ENCODE results near the gene CACNB1.
A peak's percentile ranks its signal among the peaks of the same experiment; 100 is the strongest.

CACNB1 gene

DNA sequence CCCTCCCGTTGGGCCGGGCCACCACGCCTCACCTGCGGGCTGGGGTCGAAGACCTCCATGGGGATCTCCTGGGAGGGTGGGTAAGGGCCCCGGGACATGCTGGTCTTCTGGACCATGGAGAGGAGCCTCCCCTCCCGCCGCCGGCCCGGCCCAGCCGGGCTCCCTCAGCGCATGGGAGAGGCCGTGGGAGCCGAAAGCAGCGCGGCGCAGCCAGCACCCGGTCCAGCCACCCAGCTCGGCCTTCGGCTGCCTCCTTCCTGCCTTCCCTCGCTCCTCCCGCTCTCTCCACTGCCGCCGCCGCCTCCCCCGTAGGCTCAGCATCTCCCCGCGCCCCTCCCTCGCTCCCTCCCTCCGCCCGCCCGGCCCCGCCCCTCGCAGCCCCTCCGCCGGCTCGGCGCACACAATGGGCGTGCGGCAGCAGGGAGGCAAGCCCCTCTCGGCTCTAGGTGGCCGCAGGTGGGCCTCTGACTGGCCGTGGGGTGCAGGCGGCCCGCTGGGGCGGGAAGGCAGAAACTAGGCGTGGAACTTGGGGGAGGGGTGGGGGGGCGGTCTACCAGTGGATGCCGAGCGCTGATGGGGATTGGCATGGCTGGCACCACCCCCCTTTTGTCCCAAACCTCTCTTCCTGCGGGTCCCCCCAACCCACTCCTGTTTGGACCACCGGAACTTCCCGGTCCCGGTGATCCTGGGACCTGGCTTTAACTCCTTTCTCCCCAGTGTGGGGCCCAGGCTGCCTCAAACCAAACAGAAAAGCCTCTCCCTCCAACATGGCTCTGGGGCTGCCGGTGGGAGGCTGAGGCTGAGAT, at the start of gene CACNB1:
Gene CACNB1, minus strand, starts transcription at position 290 of the 806 bp plus-strand sequence. Its CDS starts 174 bp downstream, at position 116.
- DNase-seq, result peak; percentile 53

DNA sequence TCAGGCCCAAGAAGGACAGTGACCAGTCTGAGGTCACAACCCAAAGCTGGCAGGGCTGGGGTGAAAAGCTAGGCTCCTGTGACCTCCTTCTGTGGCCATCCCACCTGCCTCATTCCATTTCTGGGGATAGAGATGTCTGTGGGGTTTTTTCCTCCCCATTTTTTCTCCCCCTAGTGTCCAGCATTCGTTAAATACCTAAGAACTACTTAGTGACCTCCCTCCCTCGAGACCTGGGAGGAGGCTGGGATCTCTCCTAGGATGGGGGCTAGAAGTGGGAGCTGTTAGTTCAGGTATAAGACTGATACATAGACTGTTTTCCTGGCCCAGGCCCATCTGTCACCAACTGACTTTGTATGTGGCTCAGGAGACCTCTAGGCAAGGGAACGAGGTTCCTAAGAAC, 48.8 kb upstream of the CACNB1 start:
- no peak for DNase-seq

DNA sequence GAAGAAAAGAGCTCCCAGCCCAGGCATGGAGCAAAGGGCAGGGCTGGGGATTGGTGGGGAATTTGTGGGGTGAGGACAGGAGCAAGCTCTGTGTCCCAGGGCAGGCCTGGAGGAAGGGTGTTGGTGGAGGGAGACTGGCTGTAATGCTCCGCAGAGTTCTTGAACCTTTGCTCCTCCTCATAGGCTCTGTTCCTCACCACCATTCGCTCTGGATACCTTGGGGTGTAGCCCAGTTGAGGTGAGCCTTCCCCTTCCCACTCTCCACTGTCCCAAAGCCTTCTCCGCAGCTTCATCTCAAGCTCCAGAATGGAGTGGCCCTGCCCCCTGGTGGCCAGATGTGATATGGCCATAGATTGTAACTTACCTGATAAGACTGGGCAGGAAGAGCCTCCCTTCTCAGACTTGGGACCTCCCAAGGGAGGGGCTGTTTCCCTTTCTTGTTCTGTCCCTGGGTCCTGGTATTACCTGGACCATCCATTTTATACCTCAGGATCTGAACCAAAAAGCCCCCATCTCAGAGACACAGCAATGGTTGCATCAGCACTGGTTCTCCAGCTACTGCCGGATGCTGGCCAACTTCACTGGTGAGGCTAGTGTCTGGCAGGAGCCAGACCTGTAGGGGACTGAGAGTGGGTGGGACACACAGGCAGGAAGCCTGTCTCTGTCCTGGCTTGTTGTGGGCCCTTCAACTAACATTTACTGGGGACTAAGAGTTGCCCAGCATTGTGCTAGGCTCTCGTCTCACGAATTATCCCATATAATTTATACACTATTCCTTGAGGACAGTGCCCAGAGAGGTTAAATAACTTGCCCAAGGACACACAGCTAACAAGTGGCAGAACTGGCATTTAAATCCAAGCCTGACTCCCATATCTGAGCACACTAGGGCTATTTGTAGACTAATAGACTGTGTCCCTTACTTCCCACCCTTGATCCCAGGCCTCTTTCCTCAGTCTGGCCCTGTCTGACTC, 47.4 kb upstream of the CACNB1 start:
- DNase-seq, result peak; percentile 52

DNA sequence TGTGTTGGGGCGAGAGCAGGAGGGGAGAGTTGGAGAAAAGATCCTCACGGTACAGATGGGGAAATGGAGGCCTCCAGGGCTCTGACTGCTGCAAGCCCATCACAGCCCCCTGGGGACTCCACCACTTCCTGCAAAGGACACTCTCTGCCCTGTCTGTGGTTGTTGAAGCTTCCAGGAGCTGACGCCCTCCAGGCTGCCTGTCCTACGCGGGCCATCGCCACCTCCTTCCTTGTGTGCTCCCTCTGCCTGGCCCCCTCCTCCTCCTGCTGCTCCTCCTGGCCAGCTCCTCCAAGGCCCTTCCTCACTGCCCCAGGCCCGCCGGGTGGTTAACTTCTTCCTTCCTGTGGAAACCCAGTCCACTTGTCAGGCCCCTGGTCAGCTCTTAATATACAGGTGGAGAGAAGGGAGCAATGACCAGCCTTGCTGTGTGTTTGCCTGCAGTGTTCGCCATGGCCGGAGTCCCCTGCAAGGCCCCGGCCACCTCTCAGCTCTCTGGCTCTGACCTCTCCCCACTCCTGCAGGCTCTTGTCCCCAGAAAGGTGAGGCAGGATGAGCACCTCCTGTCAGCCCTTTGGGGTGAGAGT, 46.6 kb upstream of the CACNB1 start:
- no peak for DNase-seq

DNA sequence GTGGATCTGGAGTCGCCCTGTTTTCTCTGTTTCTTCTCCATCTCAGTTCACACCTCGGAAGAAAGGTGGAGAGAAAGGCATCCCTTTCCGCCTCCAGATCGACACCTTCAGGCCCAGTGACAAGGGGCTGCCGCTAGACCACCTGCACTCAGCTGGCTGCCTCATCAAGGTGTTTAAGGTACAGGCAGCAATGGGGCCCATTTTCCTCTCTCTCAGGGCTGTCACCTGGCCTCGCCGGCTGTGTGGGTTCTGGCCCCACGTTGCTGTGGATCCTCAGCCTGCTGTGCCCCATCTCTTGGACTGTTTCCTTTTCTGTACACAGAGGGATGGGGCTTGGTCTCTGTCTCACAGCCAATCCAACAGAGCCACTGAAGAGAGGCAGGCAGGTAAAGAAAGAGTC, 45.7 kb upstream of the CACNB1 start:
- no peak for DNase-seq

DNA sequence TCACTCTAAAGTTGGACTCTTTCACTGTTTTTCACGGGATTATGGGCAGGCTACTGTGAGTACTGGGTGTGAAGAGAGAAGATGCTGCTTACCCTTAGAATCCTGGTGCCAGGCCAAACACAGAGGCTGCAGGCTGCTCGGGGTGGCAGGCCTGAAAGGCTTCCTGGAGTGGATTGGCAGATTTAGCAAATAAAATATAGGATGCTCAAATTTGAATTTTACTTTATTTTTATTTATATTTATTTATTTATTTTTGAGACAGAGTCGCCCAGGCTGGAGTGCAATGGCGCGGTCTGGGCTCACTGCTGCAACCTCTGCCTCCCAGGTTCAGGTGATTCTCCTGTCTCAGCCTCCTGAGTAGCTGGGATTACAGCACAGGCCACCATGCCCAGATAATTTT, 43.2 kb upstream of the CACNB1 start:
- DNase-seq, result no peak

DNA sequence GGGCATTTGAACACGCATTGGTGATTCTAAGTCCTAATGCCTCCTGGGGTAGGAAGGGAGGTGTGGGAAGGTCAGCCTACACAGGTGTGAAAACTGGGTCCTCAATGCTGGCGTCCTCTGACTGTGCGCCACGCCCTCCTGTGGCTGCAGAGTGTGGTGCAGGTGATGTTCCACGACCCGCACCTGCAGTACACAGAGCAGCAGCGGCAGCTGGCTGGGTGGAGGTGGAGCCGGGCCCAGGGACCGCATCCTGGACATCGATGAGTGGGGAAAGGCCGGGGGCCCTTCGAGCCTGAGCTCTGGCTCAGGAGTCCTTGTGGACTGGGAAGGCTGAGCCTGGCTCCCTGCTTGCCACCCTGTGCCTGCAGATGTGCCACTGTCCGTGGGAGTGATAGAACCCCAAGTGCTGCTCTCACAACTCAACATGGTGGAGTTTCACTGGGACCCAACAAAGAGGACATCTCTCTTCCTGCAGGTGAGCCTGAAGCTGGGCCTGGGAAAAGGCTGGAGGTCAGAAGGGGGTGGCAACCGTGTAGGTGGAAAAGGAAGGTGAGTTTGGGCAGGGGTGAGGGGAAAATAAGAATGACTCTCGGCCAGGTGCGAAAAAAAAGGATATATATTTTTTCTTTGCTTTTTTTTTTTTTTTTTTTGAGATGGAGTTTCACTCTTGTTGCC, 42.3 kb upstream of the CACNB1 start:
- DNase-seq, result no peak

DNA sequence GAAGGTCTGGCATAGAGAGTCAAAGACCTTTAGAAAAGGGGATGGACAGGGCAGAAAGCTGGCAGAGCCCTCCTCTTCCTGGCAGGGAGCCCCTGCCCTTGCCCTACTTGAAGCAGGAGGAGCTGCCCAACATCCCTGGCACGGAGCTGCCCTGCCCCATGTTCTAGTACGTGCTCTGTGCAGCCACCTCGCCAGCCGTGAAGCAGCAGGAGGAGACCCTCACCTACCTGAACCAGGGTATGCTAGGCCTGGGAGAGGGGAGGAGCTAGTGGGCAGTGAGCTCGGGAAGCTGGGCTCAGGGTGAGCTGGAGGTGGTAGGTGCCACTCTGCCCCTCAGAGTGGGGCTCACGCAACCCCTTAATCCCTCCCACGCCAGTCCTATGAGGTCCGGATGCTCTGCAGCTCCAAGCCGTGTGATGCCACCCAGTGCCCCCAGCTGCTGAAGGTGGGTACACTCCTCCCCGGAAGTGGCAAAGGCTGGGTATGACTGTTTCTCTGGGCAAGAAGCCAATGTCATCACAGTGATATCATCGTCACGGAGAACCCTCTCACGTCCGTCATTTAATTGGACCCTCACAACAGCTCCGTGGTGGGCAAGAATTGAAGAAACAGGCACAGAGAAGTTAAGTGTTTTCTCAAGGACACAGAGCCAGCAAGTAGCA, 41.0 kb upstream of the CACNB1 start:
- DNase-seq, result no peak

DNA sequence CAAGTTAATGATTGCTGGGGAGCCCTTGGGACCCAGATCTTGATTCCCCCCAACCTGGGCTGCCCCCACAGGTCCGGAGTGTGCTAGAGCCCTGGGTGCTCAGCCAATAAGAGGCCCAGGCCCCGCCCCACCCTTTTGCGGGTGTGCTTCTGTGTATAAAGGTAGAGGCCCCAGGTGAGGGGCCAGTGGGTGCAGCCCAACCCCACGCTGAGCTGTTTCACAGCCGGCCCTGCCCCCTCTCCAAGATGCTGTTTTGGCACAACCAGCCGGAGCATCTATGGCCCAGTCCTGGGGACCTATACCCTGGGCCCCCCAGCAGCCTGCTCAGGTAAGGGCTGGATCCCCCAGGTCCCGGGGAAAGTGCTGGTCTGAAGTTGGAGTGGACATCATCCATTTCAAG, 40.1 kb upstream of the CACNB1 start:
- no peak for DNase-seq

DNA sequence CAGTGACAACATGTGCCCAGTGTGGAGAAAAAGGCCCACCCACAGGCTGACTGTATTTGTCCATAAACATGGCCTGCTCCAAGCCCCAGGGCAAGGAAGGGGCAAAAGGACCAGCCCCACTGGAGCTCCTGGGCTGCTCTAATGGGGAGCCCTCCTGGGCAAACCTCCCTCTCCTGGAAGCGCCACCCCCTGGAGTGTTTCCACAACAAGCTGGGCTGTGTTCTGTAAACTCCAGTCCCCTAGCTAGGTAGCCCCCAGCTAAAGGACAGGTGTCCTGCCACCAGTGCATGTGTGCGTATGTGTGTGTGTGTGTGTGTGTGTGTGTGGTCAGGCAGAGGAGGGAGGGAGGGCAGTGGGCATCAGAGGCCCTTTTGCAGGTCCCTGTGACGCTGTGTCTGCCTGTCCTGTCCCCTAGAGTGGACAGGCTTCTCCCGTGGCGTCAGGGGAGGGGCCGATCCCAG, 39.5 kb upstream of the CACNB1 start:
- no peak for DNase-seq

DNA sequence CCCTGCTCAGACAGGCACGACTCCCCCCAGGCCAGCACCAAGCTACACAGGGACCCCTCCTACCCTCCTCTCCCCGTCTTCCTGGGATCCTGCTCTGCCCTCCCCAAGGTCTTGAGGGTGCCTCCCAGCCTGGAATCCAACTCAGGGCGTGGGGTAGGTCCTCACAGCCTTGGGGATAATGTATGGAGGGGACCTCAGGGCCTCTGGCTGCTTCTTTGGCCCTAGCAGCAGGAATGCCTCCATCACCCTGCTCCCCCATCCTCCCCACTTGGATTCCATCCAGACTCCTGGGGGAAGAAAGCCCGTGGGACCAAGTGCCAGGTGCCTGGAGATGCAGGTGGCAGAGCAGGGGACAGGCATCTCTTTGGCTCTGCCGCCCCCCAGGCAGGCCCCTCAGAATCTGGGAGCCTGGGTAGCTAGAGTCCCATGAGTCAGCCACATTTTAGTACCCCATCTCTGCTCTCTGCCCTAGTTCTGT, 39.0 kb upstream of the CACNB1 start:
- DNase-seq, result no peak

DNA sequence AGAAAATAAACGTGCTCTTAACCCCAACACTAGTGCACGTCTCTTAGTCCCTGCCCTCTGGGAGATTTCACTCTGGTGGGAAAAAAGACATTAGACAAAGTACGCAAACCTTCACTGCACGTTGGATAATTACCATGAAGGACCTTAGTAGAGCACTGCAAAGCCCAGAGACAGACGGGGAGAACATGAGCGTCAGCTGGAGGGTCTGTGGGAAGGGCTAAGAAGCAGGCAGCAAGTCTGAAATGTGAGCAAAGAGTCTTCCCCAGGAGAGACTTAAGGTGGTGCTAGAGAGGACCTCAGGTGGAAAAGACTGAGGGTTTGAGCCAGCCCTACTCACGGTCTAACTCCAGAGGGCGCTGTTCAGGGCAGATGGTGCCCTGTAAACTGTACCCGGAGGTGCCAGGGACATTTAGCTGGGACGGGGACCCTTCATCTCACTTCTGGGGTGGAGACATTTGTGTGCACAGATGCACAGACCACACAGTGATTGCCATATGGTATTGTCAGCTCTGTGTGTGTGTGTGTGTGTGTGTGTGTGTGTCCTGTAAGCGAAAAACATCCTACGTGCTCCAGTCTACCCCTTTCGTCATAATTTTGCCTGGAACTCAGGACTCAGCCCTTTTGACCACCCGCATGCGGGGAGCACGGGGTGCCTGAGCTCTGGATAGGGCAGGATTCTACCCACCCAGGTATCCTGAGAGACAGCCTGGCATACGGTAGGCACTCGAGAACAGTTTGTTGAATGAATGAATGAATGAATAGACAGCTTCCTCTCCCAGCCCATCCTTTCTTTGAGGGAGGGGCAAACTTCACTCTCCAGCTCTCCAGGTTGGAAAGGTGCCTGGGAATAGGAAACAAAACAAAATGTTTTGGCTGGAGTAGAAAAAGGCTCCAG, 38.3 kb upstream of the CACNB1 start:
- DNase-seq, result no peak

DNA sequence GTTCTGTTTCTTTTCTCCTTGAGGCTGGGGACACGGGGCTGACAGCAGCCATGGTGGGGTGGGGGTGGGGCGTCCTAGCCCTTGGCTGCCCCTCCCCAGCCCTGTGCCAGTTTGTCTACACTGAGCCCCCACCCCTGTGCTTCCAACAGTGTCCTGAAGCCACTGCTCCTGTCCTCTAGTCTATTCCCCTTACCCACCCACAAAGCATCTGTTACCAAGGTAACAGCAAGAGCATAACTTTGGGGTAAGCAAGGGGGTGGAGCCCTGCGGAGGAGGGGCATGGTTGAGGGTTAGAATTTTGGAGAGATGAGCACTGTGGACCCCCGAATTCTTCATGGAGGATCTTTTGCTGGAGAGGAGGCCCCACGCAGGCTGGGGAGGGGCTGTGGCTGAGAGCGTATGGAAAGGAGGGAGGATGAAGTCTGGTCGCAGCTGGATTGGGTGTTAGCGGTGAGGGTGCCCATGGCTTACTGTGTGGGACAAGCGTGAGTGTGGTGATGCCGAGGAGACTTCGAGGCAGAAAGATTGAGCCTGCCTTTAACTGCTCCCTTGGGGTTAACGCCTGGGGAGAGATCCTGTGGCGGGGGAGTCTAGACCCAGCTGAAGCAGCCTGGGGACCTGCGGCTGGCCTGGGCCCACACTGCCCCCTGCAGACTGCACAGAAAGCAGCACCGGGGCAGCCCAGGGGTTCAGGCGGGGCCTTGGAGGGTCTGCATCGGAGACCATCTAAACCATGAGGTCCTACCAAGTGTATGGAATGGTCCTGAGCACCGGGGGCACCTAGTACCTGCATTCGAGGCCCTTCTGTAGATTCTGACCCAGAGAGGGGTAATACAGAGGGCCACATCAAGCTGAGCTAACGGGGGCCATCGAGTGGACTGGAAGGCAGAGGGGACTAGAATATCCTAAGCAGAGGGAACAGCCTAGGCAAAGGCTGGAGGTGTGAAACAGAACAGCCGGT, 34.4 kb upstream of the CACNB1 start:
- DNase-seq, result no peak

DNA sequence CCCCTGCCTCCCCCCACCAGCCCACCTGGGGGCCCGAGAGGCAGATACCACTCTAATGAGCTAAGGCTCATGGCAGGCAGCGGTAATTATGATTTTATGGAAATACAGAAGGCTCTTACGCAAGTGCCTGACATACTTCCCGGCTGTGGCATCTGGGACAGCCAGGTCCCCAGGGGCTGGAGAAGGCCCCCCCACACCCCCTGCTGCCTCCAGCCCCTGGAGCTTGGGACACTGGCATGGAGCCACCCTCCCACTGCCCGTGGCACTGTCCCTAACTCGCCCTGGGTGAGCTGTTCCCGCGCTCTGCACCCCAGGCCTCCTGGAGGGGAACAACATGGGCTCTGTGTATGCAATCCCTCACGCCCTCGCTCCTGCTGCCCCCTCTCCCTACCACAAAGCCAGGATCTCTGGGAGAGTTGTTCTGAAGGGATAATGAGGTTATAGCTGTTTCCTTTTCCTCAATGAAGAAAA, 33.7 kb upstream of the CACNB1 start:
- no peak for DNase-seq

DNA sequence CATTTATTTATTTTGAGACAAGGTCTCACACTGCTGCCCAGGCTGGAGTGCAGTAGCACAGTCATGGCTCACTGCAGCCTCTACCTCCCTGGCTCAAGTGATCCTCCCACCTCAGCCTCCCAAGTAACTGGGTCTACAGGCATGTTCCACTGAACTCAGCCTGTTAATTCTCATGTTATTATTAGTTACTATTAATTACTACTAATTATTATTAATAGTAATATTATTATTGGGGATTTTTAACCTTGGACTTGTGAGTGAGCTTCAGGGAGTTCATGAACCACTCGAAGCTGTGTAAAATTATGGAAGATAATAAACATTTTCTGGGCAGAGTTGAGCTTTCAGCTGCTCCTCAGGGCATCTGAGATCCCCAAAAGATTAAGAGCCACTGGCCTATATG, 32.9 kb upstream of the CACNB1 start:
- no peak for DNase-seq

DNA sequence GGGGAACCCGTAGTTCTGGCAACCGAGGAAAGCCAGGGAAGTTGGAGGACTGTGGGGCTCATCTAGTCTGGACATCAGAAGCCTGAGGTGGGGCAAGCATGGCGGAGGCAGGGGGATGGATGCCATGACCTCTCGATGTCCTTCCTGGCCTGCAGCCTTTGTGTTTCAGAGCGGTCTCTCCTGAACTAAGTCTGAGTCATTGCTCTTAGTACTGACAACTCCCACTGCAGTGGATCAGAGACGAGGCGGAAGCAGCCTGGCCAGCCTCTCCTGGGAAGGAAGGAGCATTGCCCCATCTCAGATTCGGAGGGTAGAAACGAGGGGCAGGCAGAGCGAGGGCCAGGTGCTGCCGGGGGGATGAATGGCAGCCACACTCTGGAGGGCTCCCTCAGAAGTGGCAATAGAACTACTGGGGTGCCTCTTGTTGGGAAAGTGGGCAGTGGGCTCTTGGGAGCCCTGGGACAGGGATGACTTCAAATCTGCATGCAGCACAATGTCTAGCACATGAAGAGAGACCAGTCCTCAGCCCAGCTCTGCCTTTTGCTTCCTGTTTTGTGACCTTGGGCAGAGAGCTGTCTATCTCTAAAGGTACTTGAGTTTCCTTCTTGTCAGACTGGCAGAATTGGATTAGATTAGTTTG, 31.9 kb upstream of the CACNB1 start:
- DNase-seq, result no peak

DNA sequence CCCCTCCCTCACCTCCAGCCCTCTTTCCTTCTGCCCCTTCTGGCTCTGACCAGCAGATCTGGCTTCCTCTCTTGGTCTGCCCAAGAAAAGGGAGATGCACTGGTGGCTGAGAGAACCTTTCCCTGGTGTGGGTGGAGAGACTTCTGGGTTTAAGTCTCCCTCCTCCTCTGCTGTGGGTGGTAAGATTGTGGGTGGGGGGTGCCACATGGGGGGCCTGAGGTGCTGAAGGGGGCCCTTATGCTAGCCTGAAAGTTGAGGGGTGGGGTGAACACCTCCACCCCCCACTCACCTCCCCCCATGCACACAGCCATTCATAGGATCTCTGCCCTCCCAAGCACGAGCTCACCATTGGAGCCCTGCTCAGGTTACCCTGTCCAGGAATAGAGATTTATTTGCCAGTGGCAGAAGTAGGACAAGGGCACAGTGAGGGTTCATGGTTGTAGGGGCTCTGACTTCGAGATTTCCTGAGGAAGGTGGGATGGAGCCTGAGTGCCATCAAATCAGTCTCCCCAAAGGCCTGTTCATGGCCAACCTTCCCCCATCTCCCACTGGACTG, 30.0 kb upstream of the CACNB1 start:
- no peak for DNase-seq

DNA sequence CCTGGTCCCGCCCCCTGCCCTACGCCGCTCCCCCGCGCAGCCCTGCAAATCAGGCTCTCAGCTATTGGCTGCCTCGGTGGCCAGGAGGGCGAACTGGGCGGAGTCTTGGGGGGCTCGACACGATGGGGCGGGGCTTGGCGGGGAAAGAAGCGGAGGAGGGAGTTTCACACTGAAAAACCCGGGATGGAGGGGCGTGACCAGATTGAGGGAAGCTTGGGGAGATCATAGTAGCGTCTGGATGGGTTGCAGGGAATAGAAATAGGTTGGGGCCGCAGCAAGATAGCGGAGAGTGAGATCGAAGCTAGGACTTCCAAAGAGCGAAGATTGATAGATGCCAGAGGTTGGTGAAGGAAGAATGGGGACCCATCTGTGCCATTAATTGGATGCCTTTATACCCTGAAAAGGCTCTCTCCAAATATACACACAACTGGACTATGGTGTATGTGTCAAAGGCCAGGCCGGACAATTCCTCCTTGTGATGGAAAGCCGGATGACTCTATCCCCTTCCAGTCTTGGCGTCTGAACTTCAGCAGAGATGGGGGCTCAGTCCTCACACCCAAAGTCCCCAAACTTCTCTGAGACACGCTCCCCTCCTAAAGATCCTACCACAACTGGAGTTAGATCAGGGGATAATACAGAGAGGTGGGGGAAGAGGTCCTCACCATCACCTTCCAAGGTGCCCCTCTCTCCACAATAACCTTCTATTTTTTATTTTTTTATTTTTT, 28.7 kb upstream of the CACNB1 start:
- no peak for DNase-seq

Data from amniotic stem cell (primary cell).